GM20431 (cell line): ENCODE measurements around the gene AK9.
"Not testable (repeated sequence)": the region's sequence is repeated elsewhere in the genome, so short reads cannot be mapped to it uniquely, and the experiment has no call there.

Experiments
- in situ Hi-C: fragments of 300-500 bp; cut with MseI, MboI; formaldehyde crosslinking; loops from one replicate; pipeline ENCODE4 v1.15.0; 2020; ENCODE audit warnings: low sequenced_read_pairs; ENCODE audit not compliant: unreplicated experiment

The AK9 gene

DNA sequence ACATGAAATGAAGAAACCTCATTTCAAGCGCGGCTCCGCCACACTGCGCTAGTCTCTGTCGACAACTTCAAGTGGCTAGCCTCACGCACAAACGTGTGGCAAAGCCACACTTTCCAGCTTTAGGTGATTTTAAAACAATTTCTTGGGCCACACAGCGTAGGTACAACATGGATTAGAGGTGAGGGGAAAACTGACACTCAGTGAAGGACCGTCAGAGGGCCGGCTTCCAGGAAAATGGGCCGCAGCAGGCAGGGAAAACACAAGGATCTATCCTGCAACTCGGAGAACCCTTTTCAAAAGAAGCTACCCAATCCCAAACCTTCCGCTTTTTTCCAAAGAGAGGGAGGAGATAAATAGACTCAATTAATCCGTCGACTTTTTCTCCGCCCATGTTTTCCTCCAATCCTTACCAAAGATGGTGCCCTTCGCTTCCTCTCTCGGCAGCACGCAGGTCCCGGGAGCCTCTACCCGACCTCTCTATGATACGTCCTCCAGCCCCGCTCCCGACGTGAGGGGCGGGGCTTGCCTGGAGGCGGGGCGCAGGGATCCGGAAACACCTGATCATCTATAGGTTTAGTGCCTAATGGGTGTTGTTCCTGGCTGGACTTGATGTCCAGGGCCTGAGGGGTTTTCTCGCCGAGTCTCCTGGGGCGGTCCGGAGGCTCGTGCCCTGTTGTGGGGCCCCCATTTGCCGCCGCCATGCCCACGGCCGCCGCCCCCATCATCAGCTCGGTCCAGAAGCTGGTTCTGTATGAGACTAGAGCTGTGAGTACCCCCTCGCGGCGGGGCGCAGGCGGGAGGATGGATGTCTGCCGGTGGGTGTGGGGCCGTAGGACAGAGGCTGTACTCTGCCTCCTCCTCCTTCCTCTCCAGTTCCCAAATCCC lies at the start of gene AK9, which contains the start of gene FIG4:
TSS of gene AK9 (minus strand) at position 466 of the 885 bp plus-strand sequence. CDS start 15,457 bp downstream, outside the sequence.
TSS of gene FIG4 (plus strand) at position 560 of the 885 bp plus-strand sequence. CDS start at position 700, 140 bp downstream.
- in situ Hi-C loops, result no loop called here

- in situ Hi-C loops, result no loop called here
Observed at GRCh38 chr6:109740787-109741186, 49.8 kb upstream of the AK9 start.

GRCh38 chr6:109739686-109740085 lies 48.7 kb upstream of the AK9 start:
- in situ Hi-C loops, result no loop called here

GRCh38 chr6:109738667-109739066 lies 47.7 kb upstream of the AK9 start:
- in situ Hi-C loops, result no loop called here

DNA sequence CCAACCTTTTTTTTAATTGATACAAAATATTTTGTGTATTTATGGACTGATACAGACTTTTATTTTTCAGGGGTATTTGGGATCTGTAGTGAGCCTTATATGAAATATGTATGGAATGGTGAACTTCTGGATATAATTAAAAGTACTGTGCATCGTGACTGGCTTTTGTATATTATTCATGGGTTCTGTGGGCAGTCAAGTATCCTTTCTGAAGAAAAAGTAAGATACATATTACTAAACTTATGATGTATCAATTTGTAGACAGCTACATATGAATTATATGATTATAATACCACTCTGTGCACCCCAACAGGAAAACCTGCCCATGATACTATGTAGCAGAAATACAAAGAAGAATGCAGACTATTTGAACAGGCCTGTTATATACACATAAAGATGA lies 47.3 kb upstream of the AK9 start:
- in situ Hi-C loops, result no loop called here

GRCh38 chr6:109736273-109737025 lies 45.4 kb upstream of the AK9 start:
- in situ Hi-C loops, result no loop called here

GRCh38 chr6:109725250-109725649 lies 34.2 kb upstream of the AK9 start:
- in situ Hi-C loops, result not testable (repeated sequence)

DNA sequence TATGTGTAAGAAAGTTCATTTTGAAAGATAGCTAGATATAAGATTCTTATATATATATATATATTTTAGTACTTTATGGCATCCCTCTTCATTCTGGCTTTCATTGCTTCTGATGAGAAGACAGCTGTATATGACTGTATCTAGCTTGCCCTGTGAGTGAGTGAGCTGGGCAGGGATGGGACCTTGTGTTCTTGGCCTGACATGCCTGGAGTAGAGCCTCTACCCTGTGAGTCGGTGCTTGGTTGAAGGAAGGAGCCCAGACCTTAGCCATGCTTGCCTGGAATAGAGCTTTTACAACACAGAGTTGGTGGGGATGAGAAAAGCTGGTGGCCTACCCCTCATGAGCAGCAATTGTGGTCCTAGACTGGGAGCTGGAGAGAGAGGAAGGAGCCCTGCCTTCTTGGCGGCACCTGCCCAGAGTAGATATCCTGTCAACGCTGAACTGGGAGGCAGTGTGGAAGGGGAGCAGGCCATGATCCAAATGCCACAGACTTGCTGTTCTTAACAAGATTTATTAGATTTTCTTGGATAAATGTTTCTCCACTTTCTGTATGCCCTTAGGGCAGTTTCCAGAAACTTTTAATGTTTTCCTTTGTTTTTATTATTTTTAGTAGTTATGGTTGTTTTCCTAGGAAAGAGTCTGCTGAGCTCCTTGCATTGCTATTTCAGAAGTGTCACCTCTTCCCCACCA lies 31.7 kb upstream of the AK9 start:
- in situ Hi-C loops, result loop anchor here (25.0 kb wide), 1 partner anchor 665 kb away; no protein-coding TSS in a partner anchor

DNA sequence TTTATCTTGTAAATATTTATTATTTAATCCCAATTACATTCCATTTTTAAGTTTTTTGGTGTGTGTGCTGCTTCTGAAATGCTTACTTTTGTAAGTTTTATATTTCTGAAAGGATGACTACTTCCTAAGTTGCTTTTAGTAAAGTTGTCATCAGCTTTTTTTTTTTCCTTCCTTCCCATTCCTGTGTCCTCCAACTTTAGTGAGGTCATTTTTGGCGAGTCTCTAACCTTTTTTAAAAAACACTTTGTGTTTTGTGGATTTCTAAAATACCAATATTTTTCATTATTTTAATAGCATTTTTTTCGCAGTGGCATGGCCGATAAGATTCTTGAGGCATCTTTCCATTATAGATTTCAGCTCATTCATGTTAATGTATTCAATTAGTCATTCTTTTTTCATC lies 31.0 kb upstream of the AK9 start:
- in situ Hi-C loops, result loop anchor here (25.0 kb wide), 1 partner anchor 665 kb away; no protein-coding TSS in a partner anchor

DNA sequence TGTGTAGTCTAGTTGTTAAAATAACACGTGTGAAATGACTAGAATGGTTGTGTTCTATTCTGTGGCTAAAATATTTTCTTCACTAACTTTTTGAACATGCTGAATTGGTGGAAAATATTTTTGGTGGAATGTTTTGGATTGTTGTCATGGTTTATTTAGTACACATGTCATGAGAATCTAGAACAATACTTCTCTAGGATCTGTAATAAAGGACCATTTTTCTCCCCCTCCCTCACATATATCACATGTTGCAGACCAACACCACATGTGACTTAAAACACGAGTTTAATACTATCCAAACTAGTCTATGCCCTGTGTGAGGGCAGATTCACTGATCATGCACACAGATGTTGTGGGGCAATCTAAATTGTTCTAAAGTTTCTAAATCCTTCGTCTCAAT lies 29.3 kb upstream of the AK9 start:
- in situ Hi-C loops, result loop anchor here (25.0 kb wide), 1 partner anchor 667 kb away; no protein-coding TSS in a partner anchor

DNA sequence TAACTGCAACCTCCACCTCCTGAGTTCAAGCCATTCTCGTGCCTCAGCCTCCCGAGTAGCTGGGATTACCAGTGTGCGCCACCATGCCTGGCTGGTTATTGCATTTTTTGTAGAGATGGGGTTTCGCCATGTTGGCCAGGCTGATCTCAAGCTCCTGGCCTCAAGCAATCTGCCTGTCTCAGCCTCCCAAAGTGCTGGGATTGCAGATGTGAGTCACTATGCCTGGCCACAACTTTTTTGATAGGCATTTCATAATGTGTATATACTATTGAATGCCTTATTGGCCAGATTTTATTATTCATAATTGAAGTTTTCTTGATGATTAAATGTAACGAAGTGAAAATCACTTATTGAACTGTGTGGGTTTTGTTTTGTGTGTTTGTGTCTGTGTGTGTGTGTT lies 28.0 kb upstream of the AK9 start:
- in situ Hi-C loops, result loop anchor here (25.0 kb wide), 1 partner anchor 668 kb away; no protein-coding TSS in a partner anchor

DNA sequence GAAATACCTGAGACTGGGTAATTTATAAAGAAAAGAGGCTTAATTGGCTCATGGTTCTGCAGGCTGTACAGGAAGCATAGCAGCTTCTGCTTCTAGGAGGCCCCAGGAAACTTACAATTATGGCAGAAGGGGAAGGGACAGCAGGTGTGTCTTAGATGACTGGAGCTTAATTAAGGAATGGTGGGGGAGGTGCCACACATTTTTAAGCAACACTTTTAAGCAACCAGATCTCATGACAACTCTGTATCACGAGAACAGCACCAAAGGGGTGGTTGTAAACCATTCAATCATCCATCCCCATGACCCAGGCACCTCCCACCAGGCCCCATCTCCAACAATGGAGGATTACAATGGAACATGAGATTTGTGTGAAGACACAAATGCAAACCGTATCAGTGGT lies 27.0 kb upstream of the AK9 start:
- in situ Hi-C loops, result loop anchor here (25.0 kb wide), 1 partner anchor 669 kb away; no protein-coding TSS in a partner anchor

DNA sequence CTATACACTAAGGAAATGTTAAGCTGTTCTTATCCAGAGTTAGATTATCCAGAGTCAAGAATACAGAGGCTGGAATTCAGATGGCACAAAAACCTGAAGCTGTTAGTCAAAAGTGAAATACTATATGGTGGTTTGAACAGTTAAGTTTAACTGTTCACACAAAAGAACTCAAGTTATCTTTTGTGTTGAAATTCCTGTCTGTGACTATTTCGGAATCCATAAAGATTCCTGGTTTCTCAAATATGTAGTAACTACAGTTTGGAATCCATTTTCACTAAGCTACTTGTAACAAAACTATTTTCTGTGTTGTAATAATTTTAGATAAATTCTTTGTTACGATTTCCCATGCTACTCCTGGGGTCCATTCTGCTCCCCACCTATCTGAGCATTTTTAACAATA lies 24.6 kb upstream of the AK9 start:
- in situ Hi-C loops, result loop anchor here (25.0 kb wide), 1 partner anchor 672 kb away; no protein-coding TSS in a partner anchor

DNA sequence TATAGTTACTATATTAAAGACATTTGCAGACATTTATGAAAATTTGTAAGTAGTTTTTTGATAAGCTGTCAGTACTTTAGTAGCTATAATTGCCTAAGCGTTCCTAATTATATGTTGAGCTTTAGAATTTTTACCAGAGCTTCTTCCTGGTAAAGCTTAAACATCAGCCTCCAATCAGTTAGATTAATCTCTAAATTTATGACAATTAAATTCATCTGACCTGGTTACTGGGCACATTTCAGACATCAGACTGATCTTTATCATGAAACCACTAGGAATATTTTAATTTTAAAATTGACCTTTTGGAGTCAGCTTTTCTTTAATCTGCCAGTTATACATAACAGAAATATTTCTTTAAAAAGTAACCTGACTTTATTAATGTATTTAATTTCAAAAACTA lies 23.6 kb upstream of the AK9 start:
- in situ Hi-C loops, result loop anchor here (25.0 kb wide), 1 partner anchor 673 kb away; no protein-coding TSS in a partner anchor

DNA sequence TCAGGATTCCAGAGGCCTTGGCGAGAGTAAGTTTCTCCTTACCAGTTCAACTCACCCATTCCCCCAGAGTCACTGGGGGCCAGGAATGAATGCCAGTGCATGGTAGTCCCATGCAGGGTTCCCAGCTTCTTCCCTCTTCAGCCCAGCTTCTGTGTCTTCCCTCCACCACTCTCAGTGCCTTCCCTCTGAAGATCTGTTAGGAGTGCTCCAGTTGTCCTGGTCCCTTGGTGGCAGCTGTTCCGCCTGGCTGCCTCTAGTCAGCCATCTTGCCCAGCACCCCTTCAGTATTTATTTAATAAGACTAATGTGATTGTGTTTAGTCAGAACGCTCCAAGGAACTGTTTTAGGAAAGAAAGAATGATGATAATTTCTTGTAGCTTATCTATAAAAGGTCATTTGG lies 23.2 kb upstream of the AK9 start:
- in situ Hi-C loops, result loop anchor here (25.0 kb wide), 1 partner anchor 673 kb away; no protein-coding TSS in a partner anchor

- in situ Hi-C loops, result loop anchor here (25.0 kb wide), 1 partner anchor 674 kb away; no protein-coding TSS in a partner anchor
Observed at GRCh38 chr6:109713097-109713496, 22.1 kb upstream of the AK9 start.

DNA sequence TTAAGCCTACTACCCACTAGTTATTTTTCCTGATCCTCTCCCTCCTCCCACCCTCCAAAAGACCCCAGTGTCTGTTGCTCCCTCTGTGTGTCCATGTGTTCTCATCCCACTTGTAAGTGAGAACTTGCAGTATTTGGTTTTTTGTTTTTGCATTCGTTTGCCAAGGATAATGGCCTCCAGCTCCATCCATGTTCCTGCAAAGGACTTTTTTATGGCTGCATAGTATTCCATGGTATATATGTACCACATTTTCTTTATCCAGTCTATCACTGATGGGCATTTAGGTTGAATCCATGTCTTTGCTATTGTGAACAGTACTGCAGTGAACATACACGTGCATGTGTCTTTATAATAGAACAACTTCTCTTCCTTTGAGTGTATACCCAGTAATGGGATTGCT lies 17.1 kb upstream of the AK9 start:
- in situ Hi-C loops, result loop anchor here (25.0 kb wide), 1 partner anchor 679 kb away; no protein-coding TSS in a partner anchor

DNA sequence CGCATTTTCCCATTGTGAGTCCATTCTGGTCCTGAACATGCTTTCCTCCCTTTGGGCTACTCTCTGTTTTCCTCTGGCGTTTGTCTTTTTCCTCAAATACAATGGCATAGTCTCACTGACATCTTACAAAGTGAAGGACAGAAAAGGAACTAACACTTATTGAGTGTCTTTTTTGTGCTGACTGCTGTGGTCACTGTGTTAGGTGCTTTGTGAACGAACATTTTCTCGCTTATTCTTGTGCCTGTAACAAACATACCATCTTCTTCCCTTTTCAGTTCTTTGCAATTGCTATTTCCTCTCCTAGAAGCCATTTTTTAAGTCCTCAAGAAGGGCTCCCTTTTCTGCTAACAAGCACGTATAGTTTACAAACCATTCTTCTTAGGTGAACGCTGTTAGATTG lies 15.5 kb upstream of the AK9 start:
- in situ Hi-C loops, result loop anchor here (25.0 kb wide), 1 partner anchor 681 kb away; no protein-coding TSS in a partner anchor

DNA sequence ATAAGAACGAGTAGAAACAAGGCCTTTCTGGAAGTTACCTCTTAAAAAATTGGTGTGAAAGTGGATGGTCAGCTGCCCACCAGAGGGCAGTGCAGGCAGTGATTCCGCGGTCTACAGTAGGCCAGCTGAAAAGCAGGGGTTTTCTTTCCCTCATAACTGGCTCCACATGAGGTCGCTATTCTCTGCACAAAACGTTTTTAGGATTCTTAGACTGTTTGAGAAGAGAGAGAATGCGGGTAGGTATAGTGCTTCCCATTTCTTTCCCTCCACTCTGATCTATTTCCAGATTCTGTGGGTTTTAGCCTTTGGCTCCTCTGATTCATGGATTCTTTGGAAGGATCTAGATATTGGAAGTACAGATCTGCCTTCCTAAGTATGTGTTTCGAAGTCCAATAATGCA lies 14.3 kb upstream of the AK9 start:
- in situ Hi-C loops, result loop anchor here (25.0 kb wide), 1 partner anchor 682 kb away; no protein-coding TSS in a partner anchor

DNA sequence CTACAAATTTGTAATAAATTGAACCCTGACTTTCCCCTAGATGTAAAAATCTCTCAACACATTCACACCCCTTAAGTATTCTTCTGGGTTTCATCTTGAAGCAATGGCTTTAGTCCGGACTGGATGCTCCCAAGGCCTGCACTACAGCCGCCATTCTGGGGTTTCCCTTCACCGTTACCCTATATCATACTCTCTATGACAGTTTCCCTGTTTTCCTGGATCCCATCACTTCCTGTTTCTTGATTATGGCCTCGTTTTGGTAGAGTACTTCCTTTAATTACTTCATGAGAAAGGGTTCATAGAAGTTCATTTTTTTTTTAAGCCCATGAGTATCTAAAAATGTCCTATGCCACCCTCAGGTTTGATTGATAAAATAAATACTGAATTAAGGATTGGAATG lies 11.8 kb upstream of the AK9 start:
- in situ Hi-C loops, result loop anchor here (5.0 to 25.0 kb wide), 2 partner anchors 340 to 685 kb away; no protein-coding TSS in a partner anchor
